ENCODE results near the gene C10orf53. TPM values are rescaled to one million over a fixed set of nuclear protein-coding genes. Genes with fewer than 3 reads are reported as not detected.

C10orf53 gene
- total RNA-seq, 1 experiment from 2014 or later: not detected

DNA sequence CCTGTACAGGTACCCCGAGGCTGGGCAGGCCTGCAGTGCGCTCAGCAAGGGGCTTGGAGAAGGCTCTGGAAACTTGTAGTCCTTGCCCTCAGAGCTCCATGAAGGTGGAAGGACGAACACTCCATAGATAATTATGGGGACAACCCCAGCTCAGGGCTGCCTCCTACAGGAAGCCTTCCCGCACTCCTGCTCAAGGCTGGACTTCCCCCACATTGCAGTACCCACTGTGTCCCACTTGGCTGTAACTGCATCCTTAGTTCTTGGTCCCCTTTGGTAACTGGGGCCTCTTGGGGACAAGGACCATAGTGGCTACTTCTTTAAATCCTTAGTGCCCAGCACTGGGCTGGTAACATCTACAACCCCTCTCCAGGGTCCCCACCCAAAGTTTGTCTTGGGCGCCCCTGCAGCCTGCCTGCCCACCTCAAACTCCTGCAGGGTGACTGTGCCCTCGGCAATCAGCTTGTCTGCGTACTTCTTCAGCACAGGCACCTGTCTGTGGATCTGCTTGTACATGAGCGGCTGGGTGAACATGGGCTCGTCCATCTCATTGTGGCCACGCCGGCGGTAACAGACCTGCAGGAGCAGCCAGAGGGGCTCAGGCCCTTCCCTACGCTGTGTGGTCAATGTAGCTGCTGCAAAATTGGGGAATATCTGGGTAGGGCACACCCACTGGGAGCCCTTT, 65.6 kb downstream of the C10orf53 start:
- Histone ChIP-seq H3K79me2 (ENCODE audit: insufficient read depth, low read length) (no peaks in the 10 kb centered on the region), H3K4ac (ENCODE audit: low read depth, low read length) (no peak overlapping the region), H3K27ac (ENCODE audit: insufficient read length, low read depth, low read length) (no peak overlapping the region), H3K4me1 (ENCODE audit: insufficient read depth, low read length) (no peaks in the 10 kb centered on the region), H2BK20ac (ENCODE audit: low read depth, low read length, poor library complexity, severe bottlenecking) (no peak overlapping the region), H3K18ac (ENCODE audit: insufficient read length, low read depth, low read length) (no peak overlapping the region), H3K79me1 (ENCODE audit: insufficient read depth, low read depth, low read length, poor library complexity, severe bottlenecking) (no peaks in the 10 kb centered on the region), H4K5ac (ENCODE audit: insufficient read length, low read depth, low read length) (no peak overlapping the region), H2BK120ac (ENCODE audit: low read depth, low read length, poor library complexity, severe bottlenecking) (no peak overlapping the region), H2AK5ac (ENCODE audit: insufficient read length, low read length) (no peak overlapping the region), H4K91ac (ENCODE audit: insufficient read length, low read depth, low read length) (no peak overlapping the region), H3K23me2 (ENCODE audit: insufficient read length, low read depth, low read length, poor library complexity, severe bottlenecking) (no peaks in the 10 kb centered on the region), H2AFZ (ENCODE audit: low read length) (no peak overlapping the region), H3K9ac (ENCODE audit: extremely low read depth, insufficient read length, low read length) (no peak overlapping the region), H3T11ph (ENCODE audit: low read length) (no peak overlapping the region), H2BK15ac (ENCODE audit: low read depth, low read length) (no peak overlapping the region), H3K23ac (ENCODE audit: insufficient read length, low read depth, low read length) (no peak overlapping the region), H4K8ac (replicated peaks; ENCODE audit: insufficient read length, low read depth, low read length) (no peak overlapping the region), H3K56ac (ENCODE audit: insufficient read length, low read depth, low read length) (no peak overlapping the region), H2BK12ac (ENCODE audit: insufficient read length, low read depth, low read length) (no peak overlapping the region), H2BK5ac (ENCODE audit: insufficient read length, low read length) (no peak overlapping the region), H4K20me1 (ENCODE audit: control insufficient read depth, insufficient read depth, insufficient read length) (peaks cover 3% of the 10 kb centered on the region), H3K14ac (ENCODE audit: insufficient read depth, low read length) (no peak overlapping the region), H3K9me3 (ENCODE audit: control insufficient read depth, low read depth, low read length) (no peaks in the 10 kb centered on the region), H3K27me3 (ENCODE audit: insufficient read depth, low read length) (no peaks in the 10 kb centered on the region), H3K4me2 (ENCODE audit: insufficient read depth, insufficient read length, low read length) (no peak overlapping the region)
- Mint-ChIP-seq H3K4me3 (no peak overlapping the region), H3K4me1 (no peaks in the 10 kb centered on the region), H3K9me3 (peaks cover 3 to 5% of the 10 kb centered on the region in 2 experiments; a peak in 2 of 5 replicates), H3K27ac (no peak overlapping the region; a peak in 2 of 7 replicates), H3K27me3 (ENCODE audit: low read depth) (no peaks in the 10 kb centered on the region; the same call in 1 of the 2 replicates), H3K36me3 (ENCODE audit: insufficient read depth in 1 of 3, low read depth in 3 of 3) (peaks cover 9 to 32% (median 9%) of the 10 kb centered on the region in 3 experiments; a peak in 5 of 7 replicates)
- peak; percentile 43 for DNase-seq
- no CpG with 5 or more reads among the region's 13 CpGs for WGBS (ENCODE audit: extremely low coverage, insufficient read length, low lambda C conversion rate)
- TF ChIP-seq, protein P1, sequence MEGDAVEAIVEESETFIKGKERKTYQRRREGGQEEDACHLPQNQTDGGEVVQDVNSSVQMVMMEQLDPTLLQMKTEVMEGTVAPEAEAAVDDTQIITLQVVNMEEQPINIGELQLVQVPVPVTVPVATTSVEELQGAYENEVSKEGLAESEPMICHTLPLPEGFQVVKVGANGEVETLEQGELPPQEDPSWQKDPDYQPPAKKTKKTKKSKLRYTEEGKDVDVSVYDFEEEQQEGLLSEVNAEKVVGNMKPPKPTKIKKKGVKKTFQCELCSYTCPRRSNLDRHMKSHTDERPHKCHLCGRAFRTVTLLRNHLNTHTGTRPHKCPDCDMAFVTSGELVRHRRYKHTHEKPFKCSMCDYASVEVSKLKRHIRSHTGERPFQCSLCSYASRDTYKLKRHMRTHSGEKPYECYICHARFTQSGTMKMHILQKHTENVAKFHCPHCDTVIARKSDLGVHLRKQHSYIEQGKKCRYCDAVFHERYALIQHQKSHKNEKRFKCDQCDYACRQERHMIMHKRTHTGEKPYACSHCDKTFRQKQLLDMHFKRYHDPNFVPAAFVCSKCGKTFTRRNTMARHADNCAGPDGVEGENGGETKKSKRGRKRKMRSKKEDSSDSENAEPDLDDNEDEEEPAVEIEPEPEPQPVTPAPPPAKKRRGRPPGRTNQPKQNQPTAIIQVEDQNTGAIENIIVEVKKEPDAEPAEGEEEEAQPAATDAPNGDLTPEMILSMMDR (conservative IDR thresholded peaks at IDR 0.05): peak; percentile 67
